Loucy (cell line): ENCODE data around the gene PLA2G4D.
A peak's percentile ranks its signal among the peaks of the same experiment; 100 is the strongest.

Experiments used
- H2AFZ ChIP-seq: fragments of 200-600 bp; sonication (generic); 2 replicates; pipeline ENCODE4 v1.6.0; 2016; ENCODE audit warnings: antibody characterized with exemption, mild to moderate bottlenecking, low read length, moderate library complexity
- H3F3A ChIP-seq: fragments of 200-600 bp; 2 replicates; pipeline ENCODE4 v1.6.0; 2016; ENCODE audit warnings: antibody characterized with exemption, low read depth, mild to moderate bottlenecking
- H3K27me3 ChIP-seq: fragments of 200-600 bp; sonication (generic); 2 replicates; pipeline ENCODE4 v1.6.1; 2014; ENCODE audit warnings: low read length, mild to moderate bottlenecking; ENCODE audit not compliant: insufficient read depth, poor library complexity, severe bottlenecking
- H3K36me3 ChIP-seq: fragments of 200-600 bp; sonication (generic); 2 replicates; pipeline ENCODE4 v1.6.1; 2016; ENCODE audit warnings: low read length; ENCODE audit not compliant: insufficient read depth
- H3K4me1 ChIP-seq: fragments of 200-600 bp; sonication (generic); 2 replicates; pipeline ENCODE4 v1.5.1; 2014; ENCODE audit warnings: low read length, mild to moderate bottlenecking; ENCODE audit not compliant: insufficient read depth, poor library complexity, severe bottlenecking
- H3K4me2 ChIP-seq: fragments of 200-600 bp; sonication (generic); 2 replicates; pipeline ENCODE4 v1.6.0; 2014; ENCODE audit warnings: antibody characterized with exemption, low read length, low read depth, mild to moderate bottlenecking; ENCODE audit not compliant: poor library complexity, severe bottlenecking
- H3K4me3 ChIP-seq: fragments of 200-600 bp; sonication (generic); 2 replicates; pipeline ENCODE4 v1.5.1; 2014; ENCODE audit warnings: low read length, mild to moderate bottlenecking, mixed read lengths; ENCODE audit not compliant: poor library complexity, severe bottlenecking
- H3K79me2 ChIP-seq: fragments of 200-600 bp; sonication (generic); 2 replicates; pipeline ENCODE4 v1.6.1; 2014; ENCODE audit warnings: low read length; ENCODE audit not compliant: insufficient read depth
- H3K9ac ChIP-seq: fragments of 200-600 bp; sonication (generic); 2 replicates; pipeline ENCODE4 v1.6.0; 2014; ENCODE audit warnings: mild to moderate bottlenecking, low read depth, low read length, moderate library complexity; ENCODE audit not compliant: poor library complexity, severe bottlenecking
- H3K9me2 ChIP-seq: fragments of 200-600 bp; sonication (generic); replicated peaks from 2 replicates; pipeline ENCODE4 v1.6.1; 2016; ENCODE audit warnings: low read depth, low read length, mixed read lengths
- H3K9me3 ChIP-seq: fragments of 200-600 bp; sonication (generic); 2 replicates; pipeline ENCODE4 v1.6.1; 2014; ENCODE audit warnings: mild to moderate bottlenecking, antibody characterized with exemption, low read length, low read depth; ENCODE audit not compliant: insufficient read depth
- H4K20me1 ChIP-seq: fragments of 200-600 bp; sonication (generic); 2 replicates; pipeline ENCODE4 v1.6.0; 2014; ENCODE audit warnings: antibody characterized with exemption, low read length, mild to moderate bottlenecking; ENCODE audit not compliant: insufficient read depth, poor library complexity, severe bottlenecking
- CTCF ChIP-seq: fragments of 200-600 bp; sonication (generic); conservative IDR thresholded peaks from 2 replicates; pipeline ENCODE4 v1.5.1; 2014; ENCODE audit warnings: mild to moderate bottlenecking, antibody characterized with exemption, low read length
- EZH2phosphoT487 ChIP-seq: fragments of 200-600 bp; IDR thresholded peaks from 2 replicates; pipeline ENCODE4 v1.6.1; 2018; ENCODE audit warnings: antibody characterized with exemption, mild to moderate bottlenecking, moderate library complexity, borderline replicate concordance

PLA2G4D gene

GRCh38 chr15:42036112-42036905 lies 58.1 kb downstream of the PLA2G4D start:
- H3K36me3 ChIP-seq: no peaks in the 10 kb centered on the region
- H2AFZ ChIP-seq: 0 out of 2 replicates have a peak overlapping the region, but pooled peaks have one; percentile 87
- H3K9ac ChIP-seq: no peak overlapping the region
- no peaks in the 10 kb centered on the region for H3K9me3 ChIP-seq
- no peaks in the 10 kb centered on the region for H3K9me2 ChIP-seq
- no peaks in the 10 kb centered on the region for H3K27me3 ChIP-seq
- peaks cover 14% of the 10 kb centered on the region for H3K4me1 ChIP-seq
- H3F3A ChIP-seq: no peaks in the 10 kb centered on the region
- H4K20me1 ChIP-seq: no peaks in the 10 kb centered on the region
- H3K4me2 ChIP-seq: no peak overlapping the region
- no peak overlapping the region for H3K4me3 ChIP-seq
- H3K79me2 ChIP-seq: no peaks in the 10 kb centered on the region
- TF ChIP-seq CTCF (no peak), EZH2phosphoT487 (no peak)

- no peaks in the 10 kb centered on the region for H3K9me3 ChIP-seq
- H3K27me3 ChIP-seq: no peaks in the 10 kb centered on the region
- no peaks in the 10 kb centered on the region for H3F3A ChIP-seq
- peak overlapping the region; percentile 87 for H2AFZ ChIP-seq
- H3K36me3 ChIP-seq: no peaks in the 10 kb centered on the region
- H3K4me3 ChIP-seq: peak overlapping the region; percentile 4
- H3K79me2 ChIP-seq: no peaks in the 10 kb centered on the region
- H3K9ac ChIP-seq: no peak overlapping the region
- no peaks in the 10 kb centered on the region for H4K20me1 ChIP-seq
- H3K4me2 ChIP-seq: peak overlapping the region; percentile 43
- H3K9me2 ChIP-seq: no peaks in the 10 kb centered on the region
- peaks cover 14% of the 10 kb centered on the region for H3K4me1 ChIP-seq
- TF ChIP-seq EZH2phosphoT487: no peak
- no peak for TF ChIP-seq CTCF
Measured at GRCh38 chr15:42035435-42035761, 59.0 kb downstream of the PLA2G4D start.

- TF ChIP-seq EZH2phosphoT487 (no peak), CTCF (no peak)
- Histone ChIP-seq H3K4me3 (peak overlapping the region; percentile 4), H3K36me3 (no peaks in the 10 kb centered on the region), H3K79me2 (no peaks in the 10 kb centered on the region), H3K9ac (no peak overlapping the region), H3K4me1 (peaks cover 14% of the 10 kb centered on the region), H3K4me2 (peak overlapping the region; percentile 43), H3K9me2 (no peaks in the 10 kb centered on the region), H2AFZ (peak overlapping the region; percentile 87), H3K9me3 (no peaks in the 10 kb centered on the region), H3K27me3 (no peaks in the 10 kb centered on the region), H3F3A (no peaks in the 10 kb centered on the region), H4K20me1 (no peaks in the 10 kb centered on the region)
Measured at GRCh38 chr15:42034628-42035434, 59.5 kb downstream of the PLA2G4D start.
